Neural progenitor cell (in vitro differentiated cells): ENCODE data around the gene SOX10.

ENCODE experiments used
- CTCF ChIP-seq: fragments of 200-600 bp; sonication (generic); IDR thresholded peaks from 2 replicates; pipeline ENCODE4 v1.5.1; 2017; ENCODE audit warnings: antibody characterized with exemption, mild to moderate bottlenecking
- EZH2 ChIP-seq: fragments of 200-600 bp; sonication (generic); IDR thresholded peaks from 2 replicates; pipeline ENCODE4 v1.6.1; 2017; ENCODE audit warnings: antibody characterized with exemption, mild to moderate bottlenecking, moderate library complexity

GRCh38 chr22:38017272-38017920 lies 33.0 kb upstream of the SOX10 start:
- no peak for TF ChIP-seq CTCF
- no peak for TF ChIP-seq EZH2
